Measurements from ENCODE around the gene TCF7L2.

Gene TCF7L2

DNA sequence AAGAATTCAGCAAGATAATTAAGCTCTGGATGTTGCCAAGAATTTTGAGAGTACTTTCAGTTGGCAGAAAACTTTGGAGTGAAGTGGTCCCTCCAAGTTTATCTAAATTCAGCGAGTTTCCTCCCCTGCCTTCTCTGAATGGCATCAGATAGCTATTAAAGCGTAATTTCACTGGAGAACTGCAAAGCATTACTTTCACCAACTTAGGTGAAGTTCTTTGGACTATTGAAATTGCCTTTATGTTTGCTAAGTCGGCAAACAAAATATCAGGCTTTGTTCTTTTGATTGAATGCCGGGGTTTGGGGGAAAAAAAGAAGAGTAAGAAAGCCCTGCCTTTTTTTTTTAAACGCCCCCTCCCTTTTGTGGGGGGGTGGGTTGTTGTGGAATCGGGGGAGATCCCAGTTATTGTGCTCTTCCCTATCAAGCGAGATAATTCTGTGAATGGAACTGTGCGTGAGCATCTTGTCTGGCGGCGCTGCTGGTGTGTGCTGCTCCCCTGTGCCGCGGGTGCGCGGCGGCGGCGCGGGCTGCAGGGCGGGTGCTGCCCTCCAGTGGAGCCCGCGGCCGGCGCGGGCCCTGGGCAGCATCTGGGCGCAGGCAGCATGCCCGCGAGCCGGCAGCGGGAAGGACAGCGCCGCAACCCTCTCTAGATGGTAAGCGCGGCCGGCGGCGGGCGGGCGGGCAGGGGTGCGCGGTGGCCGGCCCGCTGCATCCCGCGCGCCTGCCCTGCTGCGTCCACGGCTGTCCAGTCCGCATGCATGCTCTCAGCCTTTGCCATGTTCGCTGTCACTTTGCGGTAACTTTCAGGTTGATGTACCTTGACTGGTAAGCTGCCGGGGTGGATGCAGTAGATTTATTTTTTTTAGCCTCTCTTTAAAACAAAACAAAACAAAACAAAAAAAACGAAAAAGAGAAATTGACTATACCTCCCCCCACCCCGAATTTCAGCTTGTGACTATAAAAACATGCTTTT lies 176.5 kb downstream of the TCF7L2 start:
- peak overlapping the region; percentile 20 for H3K27ac ChIP-seq (ENCODE audit: low read length, poor library complexity, severe bottlenecking)
- no peak overlapping the region for H3K14ac ChIP-seq (ENCODE audit: low read length in 2 of 2)
- no peaks in the 10 kb centered on the region for H3K36me3 ChIP-seq (ENCODE audit: control insufficient read depth in 1 of 2, insufficient read depth in 2 of 2, low read depth in 1 of 2, low read length in 2 of 2)
- no peak overlapping the region for H3K23ac ChIP-seq (ENCODE audit: low read length in 2 of 2)
- peak overlapping the region; percentile 85 for H3K9ac ChIP-seq (ENCODE audit: low read length)
- WGBS: 0% methylated on average over 36 of the region's 53 CpGs
- peak overlapping the region; percentile 45 to 76 for H3K4me3 ChIP-seq (ENCODE audit: insufficient read depth in 1 of 2, low read depth in 1 of 2, low read length in 2 of 2)
- no peaks in the 10 kb centered on the region for H3K27me3 ChIP-seq (ENCODE audit: control insufficient read depth in 1 of 2, insufficient read depth in 1 of 2, low read length in 2 of 2)
- peaks cover 5% of the 10 kb centered on the region for H3K4me1 ChIP-seq (ENCODE audit: control insufficient read depth, insufficient read depth, low read depth, low read length)
- peak; percentile 78 for DNase-seq
- peak overlapping the region; percentile 23 for H4K91ac ChIP-seq (ENCODE audit: low read length)
- H3K18ac ChIP-seq (ENCODE audit: low read depth in 1 of 2, low read length in 2 of 2): peak overlapping the region; percentile 8 to 44
- no peak overlapping the region for H4K8ac ChIP-seq (ENCODE audit: low read length)
- H3K9me3 ChIP-seq (ENCODE audit: control insufficient read depth, low read length): no peaks in the 10 kb centered on the region
- H2BK5ac ChIP-seq (ENCODE audit: low read depth, low read length, poor library complexity, severe bottlenecking): no peak overlapping the region
- peak overlapping the region in 1 of 2 experiments; percentile 30 for H3K4ac ChIP-seq (ENCODE audit: low read depth in 1 of 2, low read length in 2 of 2)
- H3K4me2 ChIP-seq (ENCODE audit: low read length, poor library complexity, severe bottlenecking): peak overlapping the region; percentile 82
- peaks cover 17% of the 10 kb centered on the region for H3K79me1 ChIP-seq (replicated peaks; ENCODE audit: low read length, poor library complexity, severe bottlenecking)
- H2BK12ac ChIP-seq (ENCODE audit: low read length in 2 of 2): peak overlapping the region in 1 of 2 experiments; percentile 40
- H2AFZ ChIP-seq (ENCODE audit: low read depth, low read length): no peak overlapping the region
- no peak overlapping the region for H2BK15ac ChIP-seq (ENCODE audit: low read depth, poor library complexity, severe bottlenecking)
- no peak overlapping the region for H2AK5ac ChIP-seq (ENCODE audit: low read length, severe bottlenecking)
- peak overlapping the region; percentile 56 for H2BK120ac ChIP-seq (ENCODE audit: low read depth, low read length)

DNA sequence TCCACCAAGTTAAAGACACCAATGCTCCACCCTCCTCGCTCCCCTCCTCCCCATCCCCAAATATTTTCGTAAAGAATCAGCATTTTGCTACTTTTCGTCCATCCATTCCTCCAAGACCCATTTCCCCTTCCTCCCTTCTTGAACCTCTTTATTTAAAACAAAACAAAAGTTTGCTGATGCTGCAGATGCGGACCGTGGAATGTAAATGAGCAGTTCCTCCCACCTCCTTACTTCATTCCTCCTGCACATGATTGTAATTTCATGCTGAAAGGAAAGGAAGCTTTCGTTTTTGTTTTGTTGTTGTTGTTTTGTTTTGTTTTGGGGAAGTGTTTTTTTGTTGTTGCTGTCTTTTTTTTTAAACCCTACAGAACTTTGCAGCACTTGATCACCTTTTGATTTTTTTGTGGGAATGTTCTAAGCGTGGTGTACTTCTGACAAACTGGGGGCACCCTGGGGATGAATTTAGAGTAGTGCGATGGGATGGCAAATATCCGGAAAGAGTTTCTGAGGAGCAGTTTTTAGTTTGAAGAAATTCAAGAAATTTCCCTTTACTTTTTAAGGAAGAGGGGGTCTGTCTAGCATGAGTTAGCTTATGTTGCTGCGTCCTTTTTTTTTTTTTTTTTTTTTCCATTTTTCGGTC lies 177.3 kb downstream of the TCF7L2 start:
- H3K9me3 ChIP-seq (ENCODE audit: control insufficient read depth, low read length): no peaks in the 10 kb centered on the region
- H4K91ac ChIP-seq (ENCODE audit: low read length): no peak overlapping the region
- no peak overlapping the region for H3K23ac ChIP-seq (ENCODE audit: low read length in 2 of 2)
- H3K18ac ChIP-seq (ENCODE audit: low read depth in 1 of 2, low read length in 2 of 2): peak overlapping the region in 1 of 2 experiments; percentile 14
- H2BK120ac ChIP-seq (ENCODE audit: low read depth, low read length): no peak overlapping the region
- peaks cover 15% of the 10 kb centered on the region for H3K79me1 ChIP-seq (replicated peaks; ENCODE audit: low read length, poor library complexity, severe bottlenecking)
- peak overlapping the region; percentile 82 for H3K4me2 ChIP-seq (ENCODE audit: low read length, poor library complexity, severe bottlenecking)
- H3K4me3 ChIP-seq (ENCODE audit: insufficient read depth in 1 of 2, low read depth in 1 of 2, low read length in 2 of 2): peak overlapping the region in 1 of 2 experiments; percentile 76
- H2BK15ac ChIP-seq (ENCODE audit: low read depth, poor library complexity, severe bottlenecking): no peak overlapping the region
- no peak overlapping the region for H2AFZ ChIP-seq (ENCODE audit: low read depth, low read length)
- peak overlapping the region; percentile 85 for H3K9ac ChIP-seq (ENCODE audit: low read length)
- peaks cover 6% of the 10 kb centered on the region for H3K4me1 ChIP-seq (ENCODE audit: control insufficient read depth, insufficient read depth, low read depth, low read length)
- peak; percentile 54 for DNase-seq
- H4K8ac ChIP-seq (ENCODE audit: low read length): no peak overlapping the region
- H2BK12ac ChIP-seq (ENCODE audit: low read length in 2 of 2): no peak overlapping the region
- no peak overlapping the region for H3K27ac ChIP-seq (ENCODE audit: low read length, poor library complexity, severe bottlenecking)
- H2BK5ac ChIP-seq (ENCODE audit: low read depth, low read length, poor library complexity, severe bottlenecking): no peak overlapping the region
- H2AK5ac ChIP-seq (ENCODE audit: low read length, severe bottlenecking): no peak overlapping the region
- H3K14ac ChIP-seq (ENCODE audit: low read length in 2 of 2): no peak overlapping the region
- WGBS: 18% methylated on average over 8 of the region's 11 CpGs
- H3K36me3 ChIP-seq (ENCODE audit: control insufficient read depth in 1 of 2, insufficient read depth in 2 of 2, low read depth in 1 of 2, low read length in 2 of 2): no peaks in the 10 kb centered on the region
- no peak overlapping the region for H3K4ac ChIP-seq (ENCODE audit: low read depth in 1 of 2, low read length in 2 of 2)
- H3K27me3 ChIP-seq (ENCODE audit: control insufficient read depth in 1 of 2, insufficient read depth in 1 of 2, low read length in 2 of 2): no peaks in the 10 kb centered on the region

DNA sequence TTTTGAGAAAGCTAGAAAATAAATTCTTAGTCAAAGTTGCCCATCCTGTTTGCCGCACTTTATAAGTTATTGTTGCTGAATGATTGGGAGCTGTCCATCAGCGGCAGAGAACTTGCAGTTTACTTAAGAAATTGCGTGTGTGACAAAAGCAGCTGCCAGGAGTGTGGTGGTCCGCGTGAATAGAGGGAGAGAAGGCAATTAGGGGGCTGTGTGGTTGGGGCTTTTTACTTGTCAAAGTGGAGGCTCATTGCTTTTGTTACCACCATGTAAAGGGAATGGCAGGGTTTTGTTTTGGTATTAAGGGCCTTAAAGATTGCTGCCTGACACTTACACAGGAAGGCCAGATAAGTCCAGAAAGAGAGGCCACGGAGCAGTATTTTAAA lies 177.8 kb downstream of the TCF7L2 start:
- no peaks in the 10 kb centered on the region for H3K36me3 ChIP-seq (ENCODE audit: control insufficient read depth in 1 of 2, insufficient read depth in 2 of 2, low read depth in 1 of 2, low read length in 2 of 2)
- H2BK12ac ChIP-seq (ENCODE audit: low read length in 2 of 2): no peak overlapping the region
- H3K4me2 ChIP-seq (ENCODE audit: low read length, poor library complexity, severe bottlenecking): no peak overlapping the region
- peak overlapping the region; percentile 85 for H3K9ac ChIP-seq (ENCODE audit: low read length)
- H3K9me3 ChIP-seq (ENCODE audit: control insufficient read depth, low read length): no peaks in the 10 kb centered on the region
- H3K4me1 ChIP-seq (ENCODE audit: control insufficient read depth, insufficient read depth, low read depth, low read length): peaks cover 9% of the 10 kb centered on the region
- H3K27me3 ChIP-seq (ENCODE audit: control insufficient read depth in 1 of 2, insufficient read depth in 1 of 2, low read length in 2 of 2): no peaks in the 10 kb centered on the region
- 7% methylated on average over 6 of the region's 6 CpGs for whole genome bisulfite sequencing
- H4K8ac ChIP-seq (ENCODE audit: low read length): no peak overlapping the region
- no peak overlapping the region for H2AFZ ChIP-seq (ENCODE audit: low read depth, low read length)
- H4K91ac ChIP-seq (ENCODE audit: low read length): no peak overlapping the region
- H3K27ac ChIP-seq (ENCODE audit: low read length, poor library complexity, severe bottlenecking): no peak overlapping the region
- H3K18ac ChIP-seq (ENCODE audit: low read depth in 1 of 2, low read length in 2 of 2): peak overlapping the region in 1 of 2 experiments; percentile 69
- H2BK15ac ChIP-seq (ENCODE audit: low read depth, poor library complexity, severe bottlenecking): no peak overlapping the region
- peak overlapping the region; percentile 67 for H2BK120ac ChIP-seq (ENCODE audit: low read depth, low read length)
- H3K14ac ChIP-seq (ENCODE audit: low read length in 2 of 2): no peak overlapping the region
- H3K4ac ChIP-seq (ENCODE audit: low read depth in 1 of 2, low read length in 2 of 2): no peak overlapping the region
- no peak overlapping the region for H2AK5ac ChIP-seq (ENCODE audit: low read length, severe bottlenecking)
- peaks cover 15% of the 10 kb centered on the region for H3K79me1 ChIP-seq (replicated peaks; ENCODE audit: low read length, poor library complexity, severe bottlenecking)
- peak overlapping the region in 1 of 2 experiments; percentile 76 for H3K4me3 ChIP-seq (ENCODE audit: insufficient read depth in 1 of 2, low read depth in 1 of 2, low read length in 2 of 2)
- peak; percentile 44 for DNase-seq
- H3K23ac ChIP-seq (ENCODE audit: low read length in 2 of 2): no peak overlapping the region
- H2BK5ac ChIP-seq (ENCODE audit: low read depth, low read length, poor library complexity, severe bottlenecking): no peak overlapping the region
